K562 (cell line): Measurements from ENCODE around the gene ARHGAP30. TPM values are rescaled to one million over a fixed set of nuclear protein-coding genes. Genes with fewer than 3 reads are reported as not detected.

ENCODE experiments used
- ARID2 ChIP-seq: fragments of 450-650 bp; IDR thresholded peaks from 2 replicates; pipeline ENCODE4 v1.6.1; 2017; ENCODE audit warnings: antibody characterized with exemption, mild to moderate bottlenecking
- CBFB ChIP-seq: sonication (generic); formaldehyde crosslinking; IDR thresholded peaks from 2 replicates; pipeline ENCODE4 v1.4.0; 2020; ENCODE audit warnings: mild to moderate bottlenecking, missing genetic modification reagents
- CC2D1A ChIP-seq: fragments of 450-650 bp; IDR thresholded peaks from 2 replicates; pipeline ENCODE4 v1.6.1; 2017; ENCODE audit warnings: mild to moderate bottlenecking
- HEY1 ChIP-seq: fragments of 250-450 bp; sonication (Bioruptor Pico); IDR thresholded peaks from 2 replicates; pipeline ENCODE4 v1.5.0; 2020; ENCODE audit warnings: mild to moderate bottlenecking, moderate library complexity, borderline replicate concordance
- HNRNPH1 ChIP-seq: fragments of 200-400 bp; formaldehyde crosslinking; optimal IDR thresholded peaks from 2 replicates; pipeline ENCODE3; 2017; ENCODE audit warnings: low read depth, mild to moderate bottlenecking, low read length, moderate library complexity
- NFIX ChIP-seq: fragments of 250-450 bp; sonication (Bioruptor Pico); IDR thresholded peaks from 2 replicates; pipeline ENCODE4 v1.4.0; 2020; ENCODE audit warnings: low read depth, mild to moderate bottlenecking, moderate library complexity
- SIN3B ChIP-seq: fragments of 450-650 bp; IDR thresholded peaks from 2 replicates; pipeline ENCODE4 v1.6.1; 2017; ENCODE audit warnings: low read depth, mild to moderate bottlenecking, moderate library complexity
- ZNF239 ChIP-seq: fragments of 250-450 bp; sonication (Bioruptor Pico); IDR thresholded peaks from 2 replicates; pipeline ENCODE4 v1.4.0; 2020; ENCODE audit warnings: mild to moderate bottlenecking
- ZNF551 ChIP-seq: fragments of 250-450 bp; sonication (Bioruptor Pico); IDR thresholded peaks from 2 replicates; pipeline ENCODE4 v1.5.0; 2021; ENCODE audit warnings: mild to moderate bottlenecking, moderate library complexity
- ZNF668 ChIP-seq: fragments of 250-450 bp; sonication (Bioruptor Pico); IDR thresholded peaks from 2 replicates; pipeline ENCODE4 v1.8.0; 2022; ENCODE audit warnings: mild to moderate bottlenecking, inconsistent platforms
- polyA plus RNA-seq, 8 experiments: library from polyadenylated mRNA; depleted of rRNA in 4 of 8; stranded (reverse) in 5 of 8; unstranded in 3 of 8; fragments of >200 nt; fragmentation: Nextera tagmentation in 2 of 8; fragmentation: Illumina TruSeq in 1 of 8; extraction: Ambion mirVana in 2 of 8; extraction: Trizol in 1 of 8; gene quantifications; 2 replicates each; pipeline versions ENCODE4 v1.2.1 to v1.2.3, GENCODE V29; 2011 to 2014; ENCODE audit warnings: inconsistent platforms in 1 of 8, missing spikeins in 1 of 8
- total RNA-seq, 7 experiments: library from RNA; depleted of rRNA in 6 of 7; stranded (reverse); fragments of >200 nt in 6 of 7; fragmentation: Illumina TruSeq in 2 of 7; extraction: Trizol in 2 of 7; gene quantifications; 2 replicates each; pipeline versions ENCODE4 v1.2.1 to v1.2.3, GENCODE V29; 2011 to 2021; ENCODE audit warnings: low replicate concordance in 1 of 7
- TF ChIP-seq, protein P1 (sequence below): fragments of 450-650 bp; IDR thresholded peaks from 2 replicates; pipeline ENCODE4 v1.6.1; 2016; ENCODE audit warnings: mild to moderate bottlenecking, moderate library complexity
- TF ChIP-seq, protein P2 (sequence below): fragments of 250-450 bp; sonication (Bioruptor Pico); IDR thresholded peaks from 2 replicates; pipeline ENCODE4 v1.8.0; 2021; ENCODE audit warnings: moderate library complexity, mild to moderate bottlenecking, inconsistent platforms
- TF ChIP-seq, protein P3 (sequence below): IDR thresholded peaks from 3 replicates; pipeline ENCODE4 v1.6.1; 2011; ENCODE audit warnings: borderline replicate concordance, mild to moderate bottlenecking; ENCODE audit not compliant: insufficient read length, insufficient read depth

Gene ARHGAP30
- total and polyA plus RNA-seq, 9 of the 15 experiments (the other 6 are each of a cell fraction or from before 2014, with no cell fraction given), result 0.01 to 0.73 (median 0.12) TPM

DNA sequence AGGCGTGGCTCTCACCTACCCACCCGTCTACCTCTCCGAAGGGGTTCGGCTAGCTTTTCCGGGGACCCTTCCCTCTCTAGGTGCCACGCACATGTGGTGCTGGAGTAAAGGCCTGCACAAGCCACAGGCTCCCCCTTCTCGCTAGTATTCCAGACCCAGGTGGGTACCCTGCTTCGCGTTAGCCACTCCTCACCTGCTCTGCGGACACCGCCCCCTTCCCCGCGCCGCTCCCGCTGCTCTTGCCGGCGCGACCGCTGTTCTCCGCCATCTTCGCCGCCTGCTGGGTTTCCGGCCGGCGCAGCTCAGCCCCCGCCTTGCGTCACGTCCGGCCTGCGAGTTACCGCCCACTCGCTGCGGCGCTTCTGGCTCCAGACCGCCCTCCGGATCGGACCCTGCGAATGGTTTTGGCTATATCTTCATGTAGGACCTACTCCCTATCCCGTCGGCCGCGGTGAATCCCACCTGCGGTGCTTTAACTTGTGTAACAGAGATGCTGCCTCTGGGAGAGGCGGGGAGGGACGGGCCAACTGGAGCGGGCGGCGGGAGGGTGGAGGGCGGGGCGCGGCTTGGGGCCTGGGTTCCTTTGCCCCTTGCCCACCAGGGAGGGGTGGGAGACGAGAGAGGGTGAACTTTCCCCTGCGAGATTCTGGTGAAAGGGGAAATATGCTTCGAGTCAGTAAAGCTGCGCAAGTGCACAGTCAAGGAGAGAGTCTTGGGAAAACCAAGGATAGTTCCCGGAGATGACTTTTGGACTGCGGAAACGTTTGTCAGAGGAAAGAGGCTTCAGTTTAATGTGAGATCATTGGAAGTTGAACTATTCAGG, 48.3 kb upstream of the ARHGAP30 start, which contains the start of the genes NIT1 and PFDN2 (continued):
- TF ChIP-seq, protein P1, sequence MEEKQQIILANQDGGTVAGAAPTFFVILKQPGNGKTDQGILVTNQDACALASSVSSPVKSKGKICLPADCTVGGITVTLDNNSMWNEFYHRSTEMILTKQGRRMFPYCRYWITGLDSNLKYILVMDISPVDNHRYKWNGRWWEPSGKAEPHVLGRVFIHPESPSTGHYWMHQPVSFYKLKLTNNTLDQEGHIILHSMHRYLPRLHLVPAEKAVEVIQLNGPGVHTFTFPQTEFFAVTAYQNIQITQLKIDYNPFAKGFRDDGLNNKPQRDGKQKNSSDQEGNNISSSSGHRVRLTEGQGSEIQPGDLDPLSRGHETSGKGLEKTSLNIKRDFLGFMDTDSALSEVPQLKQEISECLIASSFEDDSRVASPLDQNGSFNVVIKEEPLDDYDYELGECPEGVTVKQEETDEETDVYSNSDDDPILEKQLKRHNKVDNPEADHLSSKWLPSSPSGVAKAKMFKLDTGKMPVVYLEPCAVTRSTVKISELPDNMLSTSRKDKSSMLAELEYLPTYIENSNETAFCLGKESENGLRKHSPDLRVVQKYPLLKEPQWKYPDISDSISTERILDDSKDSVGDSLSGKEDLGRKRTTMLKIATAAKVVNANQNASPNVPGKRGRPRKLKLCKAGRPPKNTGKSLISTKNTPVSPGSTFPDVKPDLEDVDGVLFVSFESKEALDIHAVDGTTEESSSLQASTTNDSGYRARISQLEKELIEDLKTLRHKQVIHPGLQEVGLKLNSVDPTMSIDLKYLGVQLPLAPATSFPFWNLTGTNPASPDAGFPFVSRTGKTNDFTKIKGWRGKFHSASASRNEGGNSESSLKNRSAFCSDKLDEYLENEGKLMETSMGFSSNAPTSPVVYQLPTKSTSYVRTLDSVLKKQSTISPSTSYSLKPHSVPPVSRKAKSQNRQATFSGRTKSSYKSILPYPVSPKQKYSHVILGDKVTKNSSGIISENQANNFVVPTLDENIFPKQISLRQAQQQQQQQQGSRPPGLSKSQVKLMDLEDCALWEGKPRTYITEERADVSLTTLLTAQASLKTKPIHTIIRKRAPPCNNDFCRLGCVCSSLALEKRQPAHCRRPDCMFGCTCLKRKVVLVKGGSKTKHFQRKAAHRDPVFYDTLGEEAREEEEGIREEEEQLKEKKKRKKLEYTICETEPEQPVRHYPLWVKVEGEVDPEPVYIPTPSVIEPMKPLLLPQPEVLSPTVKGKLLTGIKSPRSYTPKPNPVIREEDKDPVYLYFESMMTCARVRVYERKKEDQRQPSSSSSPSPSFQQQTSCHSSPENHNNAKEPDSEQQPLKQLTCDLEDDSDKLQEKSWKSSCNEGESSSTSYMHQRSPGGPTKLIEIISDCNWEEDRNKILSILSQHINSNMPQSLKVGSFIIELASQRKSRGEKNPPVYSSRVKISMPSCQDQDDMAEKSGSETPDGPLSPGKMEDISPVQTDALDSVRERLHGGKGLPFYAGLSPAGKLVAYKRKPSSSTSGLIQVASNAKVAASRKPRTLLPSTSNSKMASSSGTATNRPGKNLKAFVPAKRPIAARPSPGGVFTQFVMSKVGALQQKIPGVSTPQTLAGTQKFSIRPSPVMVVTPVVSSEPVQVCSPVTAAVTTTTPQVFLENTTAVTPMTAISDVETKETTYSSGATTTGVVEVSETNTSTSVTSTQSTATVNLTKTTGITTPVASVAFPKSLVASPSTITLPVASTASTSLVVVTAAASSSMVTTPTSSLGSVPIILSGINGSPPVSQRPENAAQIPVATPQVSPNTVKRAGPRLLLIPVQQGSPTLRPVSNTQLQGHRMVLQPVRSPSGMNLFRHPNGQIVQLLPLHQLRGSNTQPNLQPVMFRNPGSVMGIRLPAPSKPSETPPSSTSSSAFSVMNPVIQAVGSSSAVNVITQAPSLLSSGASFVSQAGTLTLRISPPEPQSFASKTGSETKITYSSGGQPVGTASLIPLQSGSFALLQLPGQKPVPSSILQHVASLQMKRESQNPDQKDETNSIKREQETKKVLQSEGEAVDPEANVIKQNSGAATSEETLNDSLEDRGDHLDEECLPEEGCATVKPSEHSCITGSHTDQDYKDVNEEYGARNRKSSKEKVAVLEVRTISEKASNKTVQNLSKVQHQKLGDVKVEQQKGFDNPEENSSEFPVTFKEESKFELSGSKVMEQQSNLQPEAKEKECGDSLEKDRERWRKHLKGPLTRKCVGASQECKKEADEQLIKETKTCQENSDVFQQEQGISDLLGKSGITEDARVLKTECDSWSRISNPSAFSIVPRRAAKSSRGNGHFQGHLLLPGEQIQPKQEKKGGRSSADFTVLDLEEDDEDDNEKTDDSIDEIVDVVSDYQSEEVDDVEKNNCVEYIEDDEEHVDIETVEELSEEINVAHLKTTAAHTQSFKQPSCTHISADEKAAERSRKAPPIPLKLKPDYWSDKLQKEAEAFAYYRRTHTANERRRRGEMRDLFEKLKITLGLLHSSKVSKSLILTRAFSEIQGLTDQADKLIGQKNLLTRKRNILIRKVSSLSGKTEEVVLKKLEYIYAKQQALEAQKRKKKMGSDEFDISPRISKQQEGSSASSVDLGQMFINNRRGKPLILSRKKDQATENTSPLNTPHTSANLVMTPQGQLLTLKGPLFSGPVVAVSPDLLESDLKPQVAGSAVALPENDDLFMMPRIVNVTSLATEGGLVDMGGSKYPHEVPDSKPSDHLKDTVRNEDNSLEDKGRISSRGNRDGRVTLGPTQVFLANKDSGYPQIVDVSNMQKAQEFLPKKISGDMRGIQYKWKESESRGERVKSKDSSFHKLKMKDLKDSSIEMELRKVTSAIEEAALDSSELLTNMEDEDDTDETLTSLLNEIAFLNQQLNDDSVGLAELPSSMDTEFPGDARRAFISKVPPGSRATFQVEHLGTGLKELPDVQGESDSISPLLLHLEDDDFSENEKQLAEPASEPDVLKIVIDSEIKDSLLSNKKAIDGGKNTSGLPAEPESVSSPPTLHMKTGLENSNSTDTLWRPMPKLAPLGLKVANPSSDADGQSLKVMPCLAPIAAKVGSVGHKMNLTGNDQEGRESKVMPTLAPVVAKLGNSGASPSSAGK, result no peak
- no peak for TF ChIP-seq HNRNPH1
- TF ChIP-seq NFIX (CRISPR knock-in tag), result no peak
- peak; percentile 71 for TF ChIP-seq CBFB (CRISPR knock-in tag)
- TF ChIP-seq, protein P2, sequence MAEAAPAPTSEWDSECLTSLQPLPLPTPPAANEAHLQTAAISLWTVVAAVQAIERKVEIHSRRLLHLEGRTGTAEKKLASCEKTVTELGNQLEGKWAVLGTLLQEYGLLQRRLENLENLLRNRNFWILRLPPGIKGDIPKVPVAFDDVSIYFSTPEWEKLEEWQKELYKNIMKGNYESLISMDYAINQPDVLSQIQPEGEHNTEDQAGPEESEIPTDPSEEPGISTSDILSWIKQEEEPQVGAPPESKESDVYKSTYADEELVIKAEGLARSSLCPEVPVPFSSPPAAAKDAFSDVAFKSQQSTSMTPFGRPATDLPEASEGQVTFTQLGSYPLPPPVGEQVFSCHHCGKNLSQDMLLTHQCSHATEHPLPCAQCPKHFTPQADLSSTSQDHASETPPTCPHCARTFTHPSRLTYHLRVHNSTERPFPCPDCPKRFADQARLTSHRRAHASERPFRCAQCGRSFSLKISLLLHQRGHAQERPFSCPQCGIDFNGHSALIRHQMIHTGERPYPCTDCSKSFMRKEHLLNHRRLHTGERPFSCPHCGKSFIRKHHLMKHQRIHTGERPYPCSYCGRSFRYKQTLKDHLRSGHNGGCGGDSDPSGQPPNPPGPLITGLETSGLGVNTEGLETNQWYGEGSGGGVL, result no peak
- peak; percentile 92 for TF ChIP-seq SIN3B
- no peak for TF ChIP-seq HEY1 (CRISPR knock-in tag)
- TF ChIP-seq, protein P3, sequence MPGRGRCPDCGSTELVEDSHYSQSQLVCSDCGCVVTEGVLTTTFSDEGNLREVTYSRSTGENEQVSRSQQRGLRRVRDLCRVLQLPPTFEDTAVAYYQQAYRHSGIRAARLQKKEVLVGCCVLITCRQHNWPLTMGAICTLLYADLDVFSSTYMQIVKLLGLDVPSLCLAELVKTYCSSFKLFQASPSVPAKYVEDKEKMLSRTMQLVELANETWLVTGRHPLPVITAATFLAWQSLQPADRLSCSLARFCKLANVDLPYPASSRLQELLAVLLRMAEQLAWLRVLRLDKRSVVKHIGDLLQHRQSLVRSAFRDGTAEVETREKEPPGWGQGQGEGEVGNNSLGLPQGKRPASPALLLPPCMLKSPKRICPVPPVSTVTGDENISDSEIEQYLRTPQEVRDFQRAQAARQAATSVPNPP, result no peak
- no peak for TF ChIP-seq ARID2
- TF ChIP-seq ZNF239 (CRISPR knock-in tag), result no peak
- no peak for TF ChIP-seq ZNF551 (CRISPR knock-in tag)
- no peak for TF ChIP-seq ZNF668 (CRISPR knock-in tag)
- TF ChIP-seq CC2D1A, result no peak
